HepG2 (cell line): ENCODE data around the gene RBPMS2. TPM values are rescaled to one million over a fixed set of nuclear protein-coding genes. Genes with fewer than 3 reads are reported as not detected.

ENCODE experiments used
- ATAC-seq: fragments of 200-7000 bp; cut with Tn5 transposase; 3 replicates; pipeline ENCODE4 v1.9.1; 2020; ENCODE audit warnings: mild to moderate bottlenecking, moderate library complexity
- BruUV-seq: library from RNA; stranded (reverse); fragments of 400-500 nt; replicated peaks from 2 replicates; lab custom pipeline; 2021; lab: Mats Ljungman, UMichigan
- CTCF ChIA-PET: fragments of 300-600 bp; formaldehyde crosslinking; extraction: SDS; loops from one replicate; lab custom pipeline; 2021; ENCODE audit warnings: low total read pairs, inconsistent platforms, low intra/inter-chr PET ratio; lab: Yijun Ruan, JAX
- POLR2A ChIA-PET: fragments of 350-600 bp; sonication (Branson Sonifier 250); formaldehyde crosslinking; loops from one replicate; lab custom pipeline; 2020; ENCODE audit warnings: antibody characterized with exemption, inconsistent platforms; lab: Yijun Ruan, JAX
- DNase-seq: peaks from one replicate; pipeline ENCODE4 v3.0.0-alpha.2; 2015; ENCODE audit warnings: low spot score
- FAIRE-seq: peaks from 3 replicates; lab custom pipeline; 2011; peaks lifted over from hg19 to GRCh38; lab: Jason Lieb, UNC
- H2AFZ ChIP-seq: one replicate; pipeline ENCODE4 v1.6.1; 2011; ENCODE audit warnings: low read length, inconsistent platforms
- H3K27ac ChIP-seq: fragments of 300-600 bp; 3 replicates; pipeline ENCODE4 v1.8.0; 2011; ENCODE audit warnings: mixed run types, mild to moderate bottlenecking, mixed read lengths, low read length, inconsistent platforms; ENCODE audit not compliant: insufficient read depth; ENCODE audit errors: extremely low read length
- H3K27me3 ChIP-seq, 2 experiments: fragments of 200-600 bp in 1 of 2; 2 replicates in 1 of 2; 3 replicates in 1 of 2; pipeline versions ENCODE4 v1.6.0 to v1.8.0; 2011; ENCODE audit warnings: low read length in 2 of 2, mild to moderate bottlenecking in 2 of 2, moderate library complexity in 2 of 2, inconsistent platforms in 1 of 2; ENCODE audit not compliant: insufficient read depth in 2 of 2, control insufficient read depth in 1 of 2
- H3K36me3 ChIP-seq, 2 experiments: fragments of 200-600 bp in 1 of 2; replicated peaks in 1 of 2; 2 replicates in 1 of 2; 3 replicates in 1 of 2; pipeline versions ENCODE4 v1.5.1 to v1.8.0; 2011; ENCODE audit warnings: low read length in 2 of 2, inconsistent platforms in 1 of 2; ENCODE audit not compliant: insufficient read depth in 2 of 2, control insufficient read depth in 1 of 2
- H3K4me1 ChIP-seq: 2 replicates; pipeline ENCODE4 v1.5.1; 2012; ENCODE audit warnings: low read length, inconsistent platforms; ENCODE audit not compliant: insufficient read depth
- H3K4me2 ChIP-seq: 2 replicates; pipeline ENCODE4 v1.6.0; 2011; ENCODE audit warnings: low read depth, low read length, inconsistent platforms
- H3K4me3 ChIP-seq, 3 experiments: fragments of 200-600 bp in 1 of 3; sonication (generic), shearing (Covaris generic) in 1 of 3; replicated peaks in 1 of 3; 2 replicates each; pipeline ENCODE4 v1.5.1; 2011 to 2016; ENCODE audit warnings: low read length in 3 of 3, inconsistent platforms in 2 of 3, low read depth in 2 of 3, mild to moderate bottlenecking in 2 of 3, control low read depth in 1 of 3, mixed read lengths in 1 of 3; ENCODE audit not compliant: insufficient read depth in 1 of 3
- H3K79me2 ChIP-seq: one replicate; pipeline ENCODE4 v1.6.1; 2011; ENCODE audit warnings: low read length, inconsistent platforms; ENCODE audit not compliant: insufficient read depth
- H3K9ac ChIP-seq: 2 replicates; pipeline ENCODE4 v1.6.0; 2011; ENCODE audit warnings: mild to moderate bottlenecking, low read depth, low read length, inconsistent platforms; ENCODE audit not compliant: insufficient read depth
- H3K9me3 ChIP-seq: 2 replicates; pipeline ENCODE4 v1.5.1; 2012; ENCODE audit warnings: mild to moderate bottlenecking, low read length
- H4K20me1 ChIP-seq: 2 replicates; pipeline ENCODE4 v1.6.0; 2011; ENCODE audit warnings: inconsistent platforms, mild to moderate bottlenecking, low read length, moderate library complexity; ENCODE audit not compliant: insufficient read depth
- KLF9 ChIP-seq: IDR thresholded peaks from 2 replicates; pipeline ENCODE4 v1.6.1; 2016; ENCODE audit warnings: low read depth
- MTA1 ChIP-seq: sonication (generic); formaldehyde crosslinking; IDR thresholded peaks from 2 replicates; pipeline ENCODE4 v1.4.0; 2020; ENCODE audit warnings: missing genetic modification reagents, mild to moderate bottlenecking, borderline replicate concordance
- PCBP2 ChIP-seq: fragments of 200-400 bp; formaldehyde crosslinking; optimal IDR thresholded peaks from 2 replicates; pipeline ENCODE3; 2018; ENCODE audit warnings: low read length, low read depth; ENCODE audit not compliant: poor library complexity, severe bottlenecking
- ZNF354B ChIP-seq: sonication (generic); formaldehyde crosslinking; IDR thresholded peaks from 2 replicates; pipeline ENCODE4 v1.8.0; 2022; ENCODE audit warnings: mild to moderate bottlenecking, missing genetic modification reagents
- ZNF44 ChIP-seq: sonication (generic); formaldehyde crosslinking; IDR thresholded peaks from 2 replicates; pipeline ENCODE4 v1.5.1; 2020; ENCODE audit warnings: mild to moderate bottlenecking, missing genetic modification reagents
- ZNF451 ChIP-seq: sonication (generic); formaldehyde crosslinking; IDR thresholded peaks from 2 replicates; pipeline ENCODE4 v1.5.0; 2020; ENCODE audit warnings: mild to moderate bottlenecking, missing genetic modification reagents
- ZSCAN20 ChIP-seq: sonication (generic); formaldehyde crosslinking; IDR thresholded peaks from 2 replicates; pipeline ENCODE4 v1.4.0; 2020; ENCODE audit warnings: missing genetic modification reagents, mild to moderate bottlenecking, borderline replicate concordance
- WGBS: methylation state at CpG from one replicate; pipeline ENCODE4 v1.1.6; 2017; ENCODE audit warnings: low lambda C conversion rate; 5-methylcytosine and 5-hydroxymethylcytosine counted together
- in situ Hi-C: cut with HindIII; loops from 2 replicates; pipeline ENCODE4 v1.10.0; 2017; ENCODE audit warnings: low pct_unique_long_range_greater_than_20kb; ENCODE audit not compliant: extremely low pct_ligation_motif_present
- intact Hi-C: fragments of 100-400 bp; cut with micrococcal nuclease; formaldehyde crosslinking; loops from one replicate; pipeline ENCODE4 v1.10.0; 2022; ENCODE audit not compliant: unreplicated experiment
- polyA plus RNA-seq, 8 experiments: library from polyadenylated mRNA; depleted of rRNA in 3 of 8; stranded (reverse) in 7 of 8; unstranded in 1 of 8; fragments of >200 nt; fragmentation: Illumina TruSeq in 4 of 8; extraction: Trizol in 4 of 8; gene quantifications; 2 replicates each; pipeline versions ENCODE4 v1.2.1 to v1.2.3, GENCODE V29; 2011 to 2016; ENCODE audit warnings: low read depth in 4 of 8, missing spikeins in 1 of 8, mixed read lengths in 1 of 8; ENCODE audit not compliant: insufficient read depth in 1 of 8
- total RNA-seq, 5 experiments: library from RNA; depleted of rRNA; stranded (reverse); fragments of >200 nt; fragmentation: Illumina TruSeq; extraction: Trizol; gene quantifications; 2 replicates each; pipeline ENCODE4 v1.2.3, GENCODE V29; 2016; ENCODE audit warnings: low read depth in 1 of 5
- TF ChIP-seq, protein P1 (sequence below): IDR thresholded peaks from 2 replicates; pipeline ENCODE4 v1.6.1; 2016; ENCODE audit warnings: mild to moderate bottlenecking
- TF ChIP-seq, protein P2 (sequence below): sonication (generic); formaldehyde crosslinking; IDR thresholded peaks from 2 replicates; pipeline ENCODE4 v1.8.0; 2022; ENCODE audit warnings: mild to moderate bottlenecking, missing genetic modification reagents
- TF ChIP-seq, protein P3 (sequence below): sonication (generic); formaldehyde crosslinking; IDR thresholded peaks from 2 replicates; pipeline ENCODE4 v1.5.1; 2020; ENCODE audit warnings: mild to moderate bottlenecking, missing genetic modification reagents, moderate library complexity
- TF ChIP-seq, protein P4 (sequence below): sonication (generic); formaldehyde crosslinking; IDR thresholded peaks from 2 replicates; pipeline ENCODE4 v1.4.0; 2020; ENCODE audit warnings: missing genetic modification reagents
- TF ChIP-seq, protein P5 (sequence below): sonication (generic); formaldehyde crosslinking; IDR thresholded peaks from 2 replicates; pipeline ENCODE4 v1.4.0; 2020; ENCODE audit warnings: missing genetic modification reagents

The RBPMS2 gene
- total and polyA plus RNA-seq, 2 of the 13 experiments (the other 11 are each of a cell fraction or from before 2014, with no cell fraction given) = 0.08 TPM; not detected in 1

DNA sequence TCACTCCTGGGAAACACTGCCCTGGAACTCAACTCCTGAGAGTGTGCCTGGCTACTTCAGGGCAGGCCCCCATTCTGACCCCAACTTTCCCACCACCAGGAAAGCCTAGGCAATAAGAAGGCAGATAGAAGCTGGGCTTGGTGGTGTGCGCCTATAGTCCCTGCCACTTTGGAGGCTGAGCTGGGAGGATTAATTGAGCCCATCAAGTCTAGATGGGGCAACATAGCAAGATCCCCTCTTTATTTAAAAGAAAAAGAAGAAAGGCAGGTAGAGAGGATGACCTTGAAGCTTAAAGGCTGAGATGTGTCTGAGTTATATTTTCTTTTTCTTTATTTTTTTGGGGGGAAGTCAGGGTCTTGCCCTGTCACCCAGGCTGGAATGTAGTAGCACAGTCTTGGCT lies 4.2 kb upstream of the RBPMS2 start (continued):
- TF ChIP-seq ZNF354B (CRISPR knock-in tag) = no peak
- TF ChIP-seq ZSCAN20 (CRISPR knock-in tag) = no peak
- no peak for TF ChIP-seq ZNF44
- TF ChIP-seq, protein P1, sequence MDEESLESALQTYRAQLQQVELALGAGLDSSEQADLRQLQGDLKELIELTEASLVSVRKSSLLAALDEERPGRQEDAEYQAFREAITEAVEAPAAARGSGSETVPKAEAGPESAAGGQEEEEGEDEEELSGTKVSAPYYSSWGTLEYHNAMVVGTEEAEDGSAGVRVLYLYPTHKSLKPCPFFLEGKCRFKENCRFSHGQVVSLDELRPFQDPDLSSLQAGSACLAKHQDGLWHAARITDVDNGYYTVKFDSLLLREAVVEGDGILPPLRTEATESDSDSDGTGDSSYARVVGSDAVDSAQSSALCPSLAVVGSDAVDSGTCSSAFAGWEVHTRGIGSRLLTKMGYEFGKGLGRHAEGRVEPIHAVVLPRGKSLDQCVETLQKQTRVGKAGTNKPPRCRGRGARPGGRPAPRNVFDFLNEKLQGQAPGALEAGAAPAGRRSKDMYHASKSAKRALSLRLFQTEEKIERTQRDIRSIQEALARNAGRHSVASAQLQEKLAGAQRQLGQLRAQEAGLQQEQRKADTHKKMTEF (CRISPR knock-in tag) = no peak
- TF ChIP-seq, protein P2, sequence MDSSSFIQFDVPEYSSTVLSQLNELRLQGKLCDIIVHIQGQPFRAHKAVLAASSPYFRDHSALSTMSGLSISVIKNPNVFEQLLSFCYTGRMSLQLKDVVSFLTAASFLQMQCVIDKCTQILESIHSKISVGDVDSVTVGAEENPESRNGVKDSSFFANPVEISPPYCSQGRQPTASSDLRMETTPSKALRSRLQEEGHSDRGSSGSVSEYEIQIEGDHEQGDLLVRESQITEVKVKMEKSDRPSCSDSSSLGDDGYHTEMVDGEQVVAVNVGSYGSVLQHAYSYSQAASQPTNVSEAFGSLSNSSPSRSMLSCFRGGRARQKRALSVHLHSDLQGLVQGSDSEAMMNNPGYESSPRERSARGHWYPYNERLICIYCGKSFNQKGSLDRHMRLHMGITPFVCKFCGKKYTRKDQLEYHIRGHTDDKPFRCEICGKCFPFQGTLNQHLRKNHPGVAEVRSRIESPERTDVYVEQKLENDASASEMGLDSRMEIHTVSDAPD (CRISPR knock-in tag) = no peak

DNA sequence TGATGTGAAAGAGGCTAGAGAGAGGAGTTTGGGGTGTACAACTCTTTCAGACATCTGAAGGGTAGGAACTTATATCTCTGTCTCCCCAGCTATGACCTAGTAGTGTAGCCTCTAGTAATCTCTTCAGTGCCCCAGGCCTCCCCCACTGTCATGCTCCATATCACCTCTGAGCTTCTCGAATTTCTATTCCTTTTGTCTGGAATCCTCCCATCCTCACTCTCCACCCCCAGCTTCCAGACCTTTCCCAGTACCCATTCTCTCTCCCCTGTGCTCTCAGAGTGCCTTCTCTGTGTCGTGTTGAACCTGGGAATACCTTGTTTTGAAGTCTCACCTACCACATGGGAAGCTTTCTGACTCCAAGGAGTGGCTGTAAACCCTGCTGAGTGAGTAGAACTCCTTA lies 3.6 kb upstream of the RBPMS2 start:
- intact Hi-C loops (no loop called here), in situ Hi-C loops (no loop called here)
- Histone ChIP-seq H3K9ac (no peak overlapping the region), H2AFZ (no peak overlapping the region), H3K4me3 (no peak overlapping the region), H3K4me1 (peaks cover 32% of the 10 kb centered on the region), H3K9me3 (no peaks in the 10 kb centered on the region), H3K36me3 (no peaks in the 10 kb centered on the region), H4K20me1 (no peaks in the 10 kb centered on the region), H3K79me2 (no peaks in the 10 kb centered on the region), H3K4me2 (no peak overlapping the region), H3K27me3 (peaks cover 7 to 34% of the 10 kb centered on the region in 2 experiments; a peak in 4 of 5 replicates), H3K27ac (no peak overlapping the region)
- BruUV-seq = no TSS peak
- no peak for DNase-seq
- WGBS = 8% methylated on average over 2 of the region's 2 CpGs
- POLR2A ChIA-PET = no interaction called here
- FAIRE-seq = no peak
- CTCF ChIA-PET = no interaction called here
- ATAC-seq = no peak
- TF ChIP-seq, protein P3, sequence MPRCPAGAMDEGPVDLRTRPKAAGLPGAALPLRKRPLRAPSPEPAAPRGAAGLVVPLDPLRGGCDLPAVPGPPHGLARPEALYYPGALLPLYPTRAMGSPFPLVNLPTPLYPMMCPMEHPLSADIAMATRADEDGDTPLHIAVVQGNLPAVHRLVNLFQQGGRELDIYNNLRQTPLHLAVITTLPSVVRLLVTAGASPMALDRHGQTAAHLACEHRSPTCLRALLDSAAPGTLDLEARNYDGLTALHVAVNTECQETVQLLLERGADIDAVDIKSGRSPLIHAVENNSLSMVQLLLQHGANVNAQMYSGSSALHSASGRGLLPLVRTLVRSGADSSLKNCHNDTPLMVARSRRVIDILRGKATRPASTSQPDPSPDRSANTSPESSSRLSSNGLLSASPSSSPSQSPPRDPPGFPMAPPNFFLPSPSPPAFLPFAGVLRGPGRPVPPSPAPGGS (CRISPR knock-in tag) = no peak
- TF ChIP-seq PCBP2 = no peak
- TF ChIP-seq KLF9 = no peak
- TF ChIP-seq, protein P4, sequence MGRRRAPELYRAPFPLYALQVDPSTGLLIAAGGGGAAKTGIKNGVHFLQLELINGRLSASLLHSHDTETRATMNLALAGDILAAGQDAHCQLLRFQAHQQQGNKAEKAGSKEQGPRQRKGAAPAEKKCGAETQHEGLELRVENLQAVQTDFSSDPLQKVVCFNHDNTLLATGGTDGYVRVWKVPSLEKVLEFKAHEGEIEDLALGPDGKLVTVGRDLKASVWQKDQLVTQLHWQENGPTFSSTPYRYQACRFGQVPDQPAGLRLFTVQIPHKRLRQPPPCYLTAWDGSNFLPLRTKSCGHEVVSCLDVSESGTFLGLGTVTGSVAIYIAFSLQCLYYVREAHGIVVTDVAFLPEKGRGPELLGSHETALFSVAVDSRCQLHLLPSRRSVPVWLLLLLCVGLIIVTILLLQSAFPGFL (CRISPR knock-in tag) = no peak
- TF ChIP-seq ZNF451 (CRISPR knock-in tag) = no peak
- TF ChIP-seq, protein P5, sequence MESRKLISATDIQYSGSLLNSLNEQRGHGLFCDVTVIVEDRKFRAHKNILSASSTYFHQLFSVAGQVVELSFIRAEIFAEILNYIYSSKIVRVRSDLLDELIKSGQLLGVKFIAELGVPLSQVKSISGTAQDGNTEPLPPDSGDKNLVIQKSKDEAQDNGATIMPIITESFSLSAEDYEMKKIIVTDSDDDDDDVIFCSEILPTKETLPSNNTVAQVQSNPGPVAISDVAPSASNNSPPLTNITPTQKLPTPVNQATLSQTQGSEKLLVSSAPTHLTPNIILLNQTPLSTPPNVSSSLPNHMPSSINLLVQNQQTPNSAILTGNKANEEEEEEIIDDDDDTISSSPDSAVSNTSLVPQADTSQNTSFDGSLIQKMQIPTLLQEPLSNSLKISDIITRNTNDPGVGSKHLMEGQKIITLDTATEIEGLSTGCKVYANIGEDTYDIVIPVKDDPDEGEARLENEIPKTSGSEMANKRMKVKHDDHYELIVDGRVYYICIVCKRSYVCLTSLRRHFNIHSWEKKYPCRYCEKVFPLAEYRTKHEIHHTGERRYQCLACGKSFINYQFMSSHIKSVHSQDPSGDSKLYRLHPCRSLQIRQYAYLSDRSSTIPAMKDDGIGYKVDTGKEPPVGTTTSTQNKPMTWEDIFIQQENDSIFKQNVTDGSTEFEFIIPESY (CRISPR knock-in tag) = no peak
- no peak for TF ChIP-seq MTA1 (CRISPR knock-in tag)
